Aorta (tissue), 5 donors: ENCODE data around the gene BPIFB4. TPM values are rescaled to one million over a fixed set of nuclear protein-coding genes. Genes with fewer than 3 reads are reported as not detected.

Experiments
- ATAC-seq: fragments of 200-7000 bp; cut with Tn5 transposase; one replicate; pipeline ENCODE4 v1.9.1; 2022; ENCODE audit warnings: moderate library complexity; ENCODE audit not compliant: low FRiP score
- DNase-seq, 2 donors: peaks; one replicate each; pipeline ENCODE4 v3.0.0-alpha.2; 2020
- H3K27ac ChIP-seq, 2 donors: one replicate each; pipeline ENCODE4 v1.5.1; 2013; ENCODE audit warnings: low read length in 2 of 2, mild to moderate bottlenecking in 2 of 2, moderate library complexity in 2 of 2, control low read depth in 1 of 2, inconsistent platforms in 1 of 2, low read depth in 1 of 2
- H3K27me3 ChIP-seq, 2 donors: one replicate each; pipeline ENCODE4 v1.6.1; 2013; ENCODE audit warnings: control low read depth in 1 of 2, low read length in 1 of 2, mild to moderate bottlenecking in 1 of 2, moderate library complexity in 1 of 2; ENCODE audit not compliant: insufficient read depth in 2 of 2, control insufficient read depth in 1 of 2
- H3K36me3 ChIP-seq, 2 donors: one replicate each; pipeline ENCODE4 v1.6.1; 2013; ENCODE audit warnings: control low read depth in 1 of 2, low read length in 1 of 2, mild to moderate bottlenecking in 1 of 2; ENCODE audit not compliant: insufficient read depth in 2 of 2, control insufficient read depth in 1 of 2
- H3K4me1 ChIP-seq, 2 donors: one replicate each; pipeline ENCODE4 v1.6.1; 2013; ENCODE audit warnings: low read length in 2 of 2, control low read depth in 1 of 2, mild to moderate bottlenecking in 1 of 2, moderate library complexity in 1 of 2; ENCODE audit not compliant: insufficient read depth in 2 of 2, control insufficient read depth in 1 of 2
- H3K4me3 ChIP-seq, 2 donors: one replicate each; pipeline ENCODE4 v1.5.1; 2013; ENCODE audit warnings: low read length in 2 of 2, control low read depth in 1 of 2, mild to moderate bottlenecking in 1 of 2
- H3K9me3 ChIP-seq: one replicate; pipeline ENCODE4 v1.6.1; 2013; ENCODE audit warnings: mild to moderate bottlenecking, low read length; ENCODE audit not compliant: control insufficient read depth
- WGBS, 2 donors: extraction: QIAGEN DNeasy Blood & Tissue Kit; methylation state at CpG; one replicate each; pipeline ENCODE4 v1.1.7; 2013; 5-methylcytosine and 5-hydroxymethylcytosine counted together
- intact Hi-C, 2 donors: fragments of 100-400 bp; cut with DNase I; formaldehyde crosslinking; loops; one replicate each; pipeline versions ENCODE4 v1.14.2 to v1.15.0; 2022
- long read RNA-seq, 2 donors: library from polyadenylated mRNA; unstranded; transcript quantifications; one replicate each; pipeline ENCODE4 v2.0.0, GENCODE V29; 2020 to 2021
- polyA plus RNA-seq, 2 donors: library from polyadenylated mRNA; stranded (reverse); fragments of 200-250 nt; gene quantifications; one replicate each; pipeline ENCODE4 v1.2.3, GENCODE V29; 2013
- total RNA-seq, 2 donors: library from RNA; stranded (reverse); fragmentation: NEBNext Ultra II Directional; extraction: Animal tissue kit (Norgen Biotek cat#: 25700); gene quantifications; one replicate each; pipeline ENCODE4 v1.2.1, GENCODE V29; 2021
- donor health status: healthy with polysubstance abuse.
- donor health status: Bipolar disorder and iron deficiency.
- donor health status: DM: no; HTN: no; CAD: no.
- donor health status: DM: no; HTN: no; CAD: no.
- donor health status: DM: yes; HTN: yes; CAD: no.

Gene BPIFB4
- total RNA-seq (not detected), polyA plus RNA-seq (not detected)
- long read RNA-seq, donor 1 = 0 reads
- long read RNA-seq, donor 2 = 0 reads

GRCh38 chr20:33079259-33079658 is at the start of gene BPIFB4:
Gene BPIFB4 (plus strand): TSS chr20:33079643. CDS start chr20:33081527, 1,884 bp downstream.
- Histone ChIP-seq H3K4me1 (no peaks in the 10 kb centered on the region), H3K27ac (no peak within 1 kb of the TSS), H3K9me3 (no peaks in the 10 kb centered on the region), H3K4me3 (no peak within 1 kb of the TSS), H3K36me3 (no peaks in the 10 kb centered on the region), H3K27me3 (no peaks in the 10 kb centered on the region)
- DNase-seq (no peak), ATAC-seq (no peak)
- WGBS, 2 donors = 71 to 88% methylated on average over 2 of the region's 2 CpGs
- intact Hi-C loops = no loop called here

DNA sequence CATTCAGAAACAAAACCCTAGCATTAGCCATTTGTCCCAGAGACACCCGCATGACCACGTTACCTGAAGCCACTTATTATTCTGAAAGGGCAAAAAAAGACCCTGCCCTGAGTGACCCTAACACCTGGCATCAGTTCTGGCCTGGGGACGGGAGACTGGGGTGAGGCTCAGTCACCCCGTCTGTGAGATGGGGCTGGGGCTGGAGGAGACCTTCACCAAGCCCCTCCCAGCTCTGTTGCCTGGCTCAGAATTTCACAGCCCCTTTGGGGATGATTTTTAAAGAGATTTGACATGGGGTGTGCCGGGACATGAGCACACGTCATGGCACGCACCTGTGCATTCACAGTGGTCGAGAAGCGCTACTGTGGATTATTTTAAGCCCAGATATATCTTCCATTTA is 49.4 kb upstream of the BPIFB4 start:
- Histone ChIP-seq H3K9me3 (peaks cover 4% of the 10 kb centered on the region), H3K4me3 (no peak overlapping the region), H3K27ac (no peak overlapping the region), H3K27me3 (no peaks in the 10 kb centered on the region), H3K36me3 (no peaks in the 10 kb centered on the region), H3K4me1 (no peaks in the 10 kb centered on the region)
- intact Hi-C loops = no loop called here
- ATAC-seq (no peak), DNase-seq (no peak)
- WGBS, 2 donors = 74 to 77% methylated on average over 9 of the region's 9 CpGs

GRCh38 chr20:33030569-33030968 is 48.9 kb upstream of the BPIFB4 start:
- H3K4me3 ChIP-seq = no peak overlapping the region
- H3K4me1 ChIP-seq = no peaks in the 10 kb centered on the region
- 77 to 79% methylated on average over 6 of the region's 6 CpGs for WGBS, 2 donors
- no peak overlapping the region for H3K27ac ChIP-seq
- ATAC-seq (no peak), DNase-seq (no peak)
- H3K27me3 ChIP-seq = no peaks in the 10 kb centered on the region
- H3K36me3 ChIP-seq = no peaks in the 10 kb centered on the region
- peaks cover 4% of the 10 kb centered on the region for H3K9me3 ChIP-seq
- intact Hi-C loops = no loop called here

DNA sequence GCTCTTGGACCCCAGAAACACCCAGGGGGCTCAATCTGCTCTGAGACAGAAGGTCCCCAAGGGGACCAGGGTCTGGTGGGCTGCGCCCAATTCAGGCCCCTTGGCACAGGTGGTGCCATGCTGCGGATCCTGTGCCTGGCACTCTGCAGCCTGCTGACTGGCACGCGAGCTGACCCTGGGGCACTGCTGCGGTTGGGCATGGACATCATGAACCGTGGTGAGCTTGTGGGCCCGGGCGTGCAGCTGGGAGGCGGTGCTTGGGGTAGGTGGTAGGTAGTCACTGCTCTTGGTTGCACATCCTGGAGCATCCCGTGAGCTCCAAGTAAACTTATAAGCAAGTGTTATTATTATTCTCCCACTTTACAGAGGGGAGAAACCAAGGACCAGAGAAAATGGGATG is 47.9 kb upstream of the BPIFB4 start, which contains the start of gene BPIFB6:
Gene BPIFB6 (plus strand): TSS at position 118 of the 400 bp plus-strand sequence. CDS start 0 bp downstream, at position 118.
- no peak for DNase-seq
- no peaks in the 10 kb centered on the region for H3K27me3 ChIP-seq
- H3K9me3 ChIP-seq = peaks cover 4% of the 10 kb centered on the region
- ATAC-seq = no peak
- intact Hi-C loops = no loop called here
- no peak within 1 kb of the TSS for H3K4me3 ChIP-seq
- H3K27ac ChIP-seq = no peak within 1 kb of the TSS
- H3K4me1 ChIP-seq = no peaks in the 10 kb centered on the region
- 87 to 88% methylated on average over 10 of the region's 10 CpGs for WGBS, 2 donors
- H3K36me3 ChIP-seq = no peaks in the 10 kb centered on the region

- Histone ChIP-seq H3K9me3 (peaks cover 4% of the 10 kb centered on the region), H3K4me1 (no peaks in the 10 kb centered on the region), H3K36me3 (no peaks in the 10 kb centered on the region), H3K4me3 (no peak overlapping the region), H3K27me3 (no peaks in the 10 kb centered on the region), H3K27ac (no peak overlapping the region)
- ATAC-seq = no peak
- no peak for DNase-seq
- intact Hi-C loops = no loop called here
- WGBS, 2 donors = 76% methylated on average over 6 of the region's 6 CpGs
Measured at GRCh38 chr20:33032555-33032954, 46.9 kb upstream of the BPIFB4 start.

DNA sequence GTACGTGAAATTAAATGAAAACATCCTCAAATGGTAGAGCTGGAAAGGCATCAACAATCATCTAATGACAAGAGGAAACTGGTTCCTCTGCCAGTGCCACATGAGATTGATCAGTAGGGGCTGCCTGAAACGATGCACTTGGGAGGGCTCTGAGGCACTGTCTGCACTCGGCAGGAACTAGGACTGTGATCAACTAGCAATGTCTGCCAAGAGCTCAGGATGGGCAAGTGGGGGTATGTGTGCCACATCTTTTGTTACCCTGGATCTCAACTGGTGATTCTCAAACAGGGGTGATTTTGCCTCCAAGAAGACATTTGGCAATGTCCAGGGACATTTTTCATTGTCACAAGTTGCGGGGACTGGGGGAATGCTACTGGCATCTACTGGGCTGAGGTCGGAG is 46.1 kb upstream of the BPIFB4 start:
- H3K9me3 ChIP-seq = peaks cover 4% of the 10 kb centered on the region
- 57 to 72% methylated on average over 5 of the region's 5 CpGs for WGBS, 2 donors
- H3K27ac ChIP-seq = no peak overlapping the region
- no peaks in the 10 kb centered on the region for H3K27me3 ChIP-seq
- ATAC-seq (no peak), DNase-seq (no peak)
- no peaks in the 10 kb centered on the region for H3K36me3 ChIP-seq
- intact Hi-C loops = no loop called here
- no peaks in the 10 kb centered on the region for H3K4me1 ChIP-seq
- no peak overlapping the region for H3K4me3 ChIP-seq

DNA sequence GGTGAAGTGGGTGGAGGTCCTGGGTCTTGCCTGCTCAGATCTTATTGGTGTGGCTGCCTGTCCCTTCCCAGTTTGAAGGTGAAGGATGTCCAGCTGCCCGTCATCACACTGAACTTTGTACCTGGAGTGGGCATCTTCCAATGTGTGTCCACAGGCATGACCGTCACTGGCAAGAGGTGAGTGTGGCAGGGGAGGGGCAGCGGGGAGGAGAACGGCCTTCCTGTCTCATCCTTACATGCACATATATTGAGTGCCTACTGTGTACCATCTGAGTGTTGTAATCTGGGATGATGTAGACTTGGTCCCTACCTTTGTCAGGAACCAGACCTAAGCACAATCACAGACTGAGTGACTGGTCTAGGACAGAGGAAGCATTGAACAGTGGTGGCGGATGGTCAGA is 45.3 kb upstream of the BPIFB4 start:
- ATAC-seq (no peak), DNase-seq (no peak)
- 71 to 92% methylated on average over 5 of the region's 5 CpGs for WGBS, 2 donors
- Histone ChIP-seq H3K9me3 (peaks cover 4% of the 10 kb centered on the region), H3K4me1 (no peaks in the 10 kb centered on the region), H3K36me3 (no peaks in the 10 kb centered on the region), H3K27me3 (no peaks in the 10 kb centered on the region), H3K27ac (no peak overlapping the region), H3K4me3 (no peak overlapping the region)
- intact Hi-C loops = no loop called here

DNA sequence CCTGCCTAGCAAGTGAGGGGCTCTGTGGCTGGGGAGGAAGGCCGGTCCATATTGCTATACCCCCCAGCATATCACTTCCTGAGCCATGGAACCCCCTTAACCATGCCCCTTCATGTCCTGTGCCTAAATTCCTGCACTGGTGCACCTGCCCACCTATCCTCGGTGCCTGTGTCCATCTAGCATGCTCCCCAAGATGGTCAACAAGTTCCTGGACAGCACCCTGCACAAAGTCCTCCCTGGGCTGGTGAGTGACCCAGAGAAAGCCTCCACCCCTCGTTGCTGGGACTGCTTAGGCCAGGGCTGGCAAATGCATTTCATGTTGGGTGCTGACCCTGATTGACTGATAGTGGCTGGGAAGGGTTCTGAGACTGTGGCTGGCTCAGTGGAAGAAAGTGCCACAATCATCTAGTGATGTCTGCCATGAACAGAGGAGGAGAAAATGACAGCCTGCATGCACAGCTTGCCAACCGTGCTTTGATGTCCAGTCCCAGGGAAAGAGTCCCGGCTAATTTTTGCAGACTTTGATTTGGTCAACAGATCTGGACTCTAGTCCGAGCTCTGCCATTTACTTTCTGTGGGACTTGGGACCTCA is 44.4 kb upstream of the BPIFB4 start:
- intact Hi-C loops = no loop called here
- Histone ChIP-seq H3K27ac (no peak overlapping the region), H3K4me1 (no peaks in the 10 kb centered on the region), H3K9me3 (peaks cover 4% of the 10 kb centered on the region), H3K36me3 (no peaks in the 10 kb centered on the region), H3K27me3 (no peaks in the 10 kb centered on the region), H3K4me3 (no peak overlapping the region)
- DNase-seq (no peak), ATAC-seq (no peak)
- 75 to 78% methylated on average over 6 of the region's 6 CpGs for WGBS, 2 donors

GRCh38 chr20:33037456-33037855 is 42.0 kb upstream of the BPIFB4 start:
- no peak overlapping the region for H3K4me3 ChIP-seq
- H3K9me3 ChIP-seq = peaks cover 4% of the 10 kb centered on the region
- no peaks in the 10 kb centered on the region for H3K4me1 ChIP-seq
- 53 to 63% methylated on average over 5 of the region's 5 CpGs for WGBS, 2 donors
- DNase-seq (no peak), ATAC-seq (no peak)
- no peaks in the 10 kb centered on the region for H3K36me3 ChIP-seq
- no peak overlapping the region for H3K27ac ChIP-seq
- no peaks in the 10 kb centered on the region for H3K27me3 ChIP-seq
- intact Hi-C loops = no loop called here
